Stimulated activated CD8-positive, alpha-beta memory T cell treated with anti-CD3 and anti-CD28 coated beads, Interleukin-12 subunit alpha, Interleukin-12 subunit beta, amount 100 ng/mL, for 1 hour (primary cell): ENCODE measurements around the gene GEMIN4.
"Not testable (repeated sequence)": the region's sequence is repeated elsewhere in the genome, so short reads cannot be mapped to it uniquely, and the experiment has no call there.

Source experiments
- DNase-seq: peaks from one replicate; pipeline ENCODE4 v3.0.0-alpha.2; 2020; ENCODE audit warnings: low read depth

GEMIN4 gene

GRCh38 chr17:699345-699744 lies 52.7 kb downstream of the GEMIN4 start:
- DNase-seq = no peak

GRCh38 chr17:698096-698495 lies 54.0 kb downstream of the GEMIN4 start:
- not testable (repeated sequence) for DNase-seq

- no peak for DNase-seq
Observed at GRCh38 chr17:697682-698081, 54.4 kb downstream of the GEMIN4 start.

- no peak for DNase-seq
Observed at GRCh38 chr17:696369-696768, 55.7 kb downstream of the GEMIN4 start.
